GM19025 (cell line): Measurements from ENCODE around the gene ZDHHC3.

Experiments
- ATAC-seq: cut with Tn5 transposase; IDR thresholded peaks from one replicate; pipeline ENCODE4 v1.9.1; 2021; ENCODE audit warnings: mild to moderate bottlenecking, low read depth, moderate library complexity; ENCODE audit not compliant: unreplicated experiment

The ZDHHC3 gene

DNA sequence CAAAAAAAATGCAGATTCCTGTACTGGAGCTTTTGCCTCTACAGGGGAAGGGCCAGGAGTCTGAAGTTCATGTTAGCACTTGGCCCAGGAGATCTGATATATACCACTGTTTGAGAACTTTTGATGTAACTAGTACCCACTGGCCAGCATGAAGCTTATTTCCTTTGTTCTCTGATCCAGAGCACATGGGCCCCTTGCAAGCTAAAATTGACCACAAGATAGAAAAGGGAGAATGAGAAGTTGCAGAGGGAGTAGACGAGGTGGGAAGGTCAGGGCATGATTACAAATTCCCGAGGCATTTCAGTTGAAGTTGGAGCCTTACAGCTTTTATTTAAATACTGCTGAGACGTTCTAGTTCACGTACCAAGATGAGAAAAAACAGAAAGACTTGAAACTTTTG lies 73.3 kb downstream of the ZDHHC3 start:
- ATAC-seq = no peak

DNA sequence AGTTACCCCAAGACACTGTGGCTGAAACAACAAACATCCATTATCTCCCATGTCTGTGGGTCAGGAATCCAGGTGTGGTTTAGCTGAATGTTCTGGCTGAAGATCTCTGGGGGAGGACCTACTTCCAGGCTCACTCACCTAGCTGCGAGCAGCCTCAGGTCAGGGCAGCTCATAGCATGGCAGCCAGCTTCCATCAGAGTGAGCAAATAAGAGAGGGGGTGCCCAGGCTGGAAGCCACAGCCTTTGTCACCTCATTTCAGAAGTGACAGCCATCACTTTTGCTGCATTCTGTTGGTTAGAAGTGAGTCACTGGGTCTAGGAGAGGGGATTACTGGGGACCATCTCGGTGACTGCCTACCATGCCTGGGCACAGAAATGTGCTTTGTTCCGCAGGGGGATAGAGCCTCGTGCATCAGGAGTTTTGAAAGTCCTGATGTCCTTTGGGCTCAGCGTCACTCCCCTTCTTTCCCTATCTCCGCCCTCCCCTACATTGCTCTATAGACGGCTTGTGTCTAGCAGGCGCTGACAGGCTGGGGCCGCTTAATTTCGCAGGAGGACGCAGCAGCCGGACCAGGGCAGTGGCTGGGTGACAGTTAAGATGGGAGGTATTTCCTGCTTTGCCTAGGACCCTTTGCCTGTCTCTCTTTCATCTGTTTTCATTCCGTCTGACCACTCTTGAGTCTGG lies 76.1 kb downstream of the ZDHHC3 start:
- ATAC-seq = no peak

DNA sequence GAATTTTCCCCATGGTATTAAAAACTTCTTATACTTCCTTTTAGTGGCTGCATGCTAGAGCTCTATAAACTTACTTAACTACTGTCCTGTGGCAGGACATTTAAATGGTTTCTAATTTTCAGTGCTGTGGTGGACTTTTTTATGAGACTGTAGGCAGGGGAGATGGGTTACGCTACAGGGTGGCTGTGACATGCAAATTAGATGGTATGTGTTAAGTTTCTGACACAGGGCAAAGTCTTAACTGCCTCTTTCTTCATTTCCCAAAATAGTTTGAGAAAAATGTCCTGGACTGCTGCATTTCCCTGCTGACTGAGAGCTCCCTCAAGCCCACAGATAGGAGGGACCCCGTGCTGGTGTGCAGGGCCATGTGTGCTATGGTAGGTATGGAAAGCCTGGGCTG lies 79.5 kb downstream of the ZDHHC3 start:
- ATAC-seq = no peak

DNA sequence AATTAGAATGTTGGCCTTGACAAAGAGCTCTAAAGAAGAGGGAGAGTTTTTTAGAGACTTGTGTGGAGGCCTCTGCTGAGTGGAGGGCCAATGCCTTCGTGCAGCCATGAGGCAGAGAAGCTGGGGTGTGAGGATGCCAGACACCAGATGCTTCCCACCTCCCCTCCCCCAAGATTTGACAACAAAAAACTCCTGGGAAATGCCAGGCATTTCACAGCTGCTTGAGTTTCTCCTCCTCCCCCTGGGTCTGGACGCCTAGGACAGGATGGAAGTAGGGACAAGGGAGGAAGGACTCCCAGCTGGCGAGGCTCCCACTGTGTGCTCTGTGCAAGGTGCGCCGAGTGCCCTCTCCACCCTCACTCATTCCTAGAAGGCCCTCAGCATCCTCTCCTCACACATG lies 81.5 kb downstream of the ZDHHC3 start:
- ATAC-seq = no peak

DNA sequence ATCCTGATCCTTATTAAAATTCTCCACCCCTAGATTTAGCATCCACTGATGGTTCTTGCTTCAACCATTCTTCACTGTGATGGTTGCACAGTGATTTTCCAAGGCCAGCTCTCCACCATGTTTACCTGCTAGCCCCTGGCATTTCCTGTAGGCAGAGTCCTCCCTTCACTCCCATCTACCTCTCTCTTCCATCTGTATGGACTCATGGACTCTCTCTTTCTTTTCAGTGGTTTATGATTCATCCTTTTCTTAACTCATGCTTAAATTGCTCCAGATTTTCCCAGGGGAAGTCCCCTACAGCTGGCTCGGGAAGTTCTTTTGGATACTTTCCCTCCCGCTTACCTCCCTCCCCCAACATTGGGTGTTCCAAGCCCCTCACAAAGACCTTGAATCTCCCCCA lies 82.9 kb downstream of the ZDHHC3 start:
- no peak for ATAC-seq

DNA sequence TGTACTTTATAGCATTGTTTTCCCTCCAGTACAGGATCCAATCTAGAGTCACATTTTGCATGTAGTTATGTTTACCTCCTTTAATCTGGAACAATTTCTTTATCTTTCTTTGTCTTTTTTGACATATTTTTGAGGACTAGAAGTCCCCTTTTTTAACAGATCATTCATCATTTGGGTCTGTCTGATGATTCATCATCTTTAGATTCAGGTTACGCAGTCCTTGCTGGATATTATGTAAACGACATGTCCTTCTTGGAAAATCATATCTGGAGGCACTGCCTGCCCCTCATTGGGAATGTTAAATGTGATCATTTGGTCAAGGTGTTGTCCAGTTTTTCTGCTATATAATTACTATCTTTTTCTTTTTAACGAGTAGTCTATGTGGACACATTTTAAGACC lies 83.3 kb downstream of the ZDHHC3 start:
- ATAC-seq = no peak

DNA sequence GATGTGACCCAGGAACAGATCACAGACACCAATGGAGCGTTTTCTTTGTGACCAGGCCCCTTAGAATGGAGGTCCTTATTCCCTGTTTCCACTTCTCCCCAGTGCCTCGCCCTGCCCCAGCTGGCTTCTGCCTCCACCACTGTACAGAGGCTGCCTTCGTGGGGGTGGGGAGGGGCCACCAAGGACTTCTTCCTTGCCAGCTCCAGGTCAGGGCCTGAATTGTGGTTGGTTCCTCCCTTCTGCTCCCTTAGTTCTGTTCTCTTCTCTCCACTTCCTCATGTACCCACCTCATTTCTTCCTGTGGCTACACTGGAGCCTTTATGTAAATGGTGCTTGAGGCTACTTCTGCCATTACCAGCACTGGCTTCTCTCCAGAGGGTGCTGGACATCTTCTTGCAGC lies 85.1 kb downstream of the ZDHHC3 start:
- ATAC-seq = no peak

DNA sequence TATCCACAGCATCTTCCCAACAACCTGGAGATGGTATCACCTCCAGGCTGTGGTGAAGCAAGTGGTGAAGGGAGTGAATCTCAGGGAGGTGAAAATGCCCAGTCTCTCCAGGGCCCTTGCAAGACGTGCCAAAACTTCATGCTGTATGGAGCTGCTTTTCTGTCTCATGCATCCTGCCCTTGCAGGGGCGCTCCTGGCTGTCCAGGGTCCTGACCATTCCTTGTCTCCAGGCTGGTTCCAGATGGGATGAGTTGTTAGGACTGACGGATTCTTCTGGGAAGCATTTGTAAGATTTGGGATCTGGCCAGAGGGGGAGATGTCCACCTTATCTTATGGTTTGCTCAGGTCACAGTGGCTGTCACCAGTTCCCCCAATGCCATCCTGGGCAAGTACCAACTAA lies 85.7 kb downstream of the ZDHHC3 start:
- no peak for ATAC-seq

DNA sequence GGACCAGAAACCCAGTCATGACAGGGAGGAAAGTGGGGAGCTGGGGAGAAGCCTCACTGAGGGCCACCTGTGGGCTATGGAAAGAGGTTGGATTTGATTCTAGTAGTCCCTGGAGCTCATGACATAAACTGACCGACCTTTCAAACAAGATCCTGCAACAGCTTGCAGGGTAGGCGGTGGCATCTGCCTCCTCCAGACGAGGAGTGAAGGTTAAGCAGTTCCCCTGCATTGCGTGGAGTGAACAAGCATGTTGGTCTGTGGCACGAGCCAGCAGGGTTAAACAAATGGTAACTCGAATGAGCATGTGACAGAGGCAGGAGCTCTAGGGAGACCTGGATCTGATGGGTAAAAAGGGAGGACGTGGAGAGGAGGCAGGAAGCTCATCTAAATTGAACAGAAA lies 88.9 kb downstream of the ZDHHC3 start:
- ATAC-seq = no peak

DNA sequence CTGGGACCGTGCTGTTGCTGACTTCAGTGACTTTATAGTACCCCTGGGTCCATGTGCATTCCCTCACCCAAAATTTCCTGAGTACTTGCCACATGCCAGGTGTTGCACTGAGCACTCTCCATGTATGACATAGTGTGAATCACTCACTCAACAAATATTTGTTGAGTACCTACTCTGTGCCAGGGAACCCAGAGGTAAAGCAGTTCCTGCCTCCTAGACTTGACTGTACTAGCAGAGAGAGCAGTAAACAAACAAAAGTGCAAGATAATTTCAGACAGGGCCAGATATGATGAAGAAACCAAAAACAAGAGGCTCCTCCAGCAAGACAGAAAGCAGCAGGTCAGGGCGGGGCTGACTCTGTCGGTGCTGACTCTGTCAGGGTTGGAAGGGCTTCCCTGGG lies 89.4 kb downstream of the ZDHHC3 start:
- ATAC-seq = no peak

DNA sequence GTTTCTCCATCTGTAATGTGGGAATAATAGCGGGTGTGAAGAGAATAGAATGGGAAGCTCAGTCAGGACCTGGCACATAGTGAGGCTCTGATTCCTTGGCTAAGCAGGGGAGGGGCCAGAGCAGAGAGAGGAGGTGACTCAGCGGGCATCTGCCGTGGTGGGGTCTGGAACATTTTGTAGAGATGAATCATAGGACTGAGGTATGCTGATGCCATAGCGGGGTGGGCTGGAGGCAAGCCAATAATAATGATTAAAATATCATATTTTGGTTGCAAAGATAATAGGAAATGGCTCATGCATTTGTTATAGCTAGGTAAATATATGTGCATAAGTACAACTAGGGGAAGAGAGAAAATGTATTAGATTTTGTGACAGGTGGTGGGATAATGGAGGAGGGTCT lies 90.4 kb downstream of the ZDHHC3 start:
- ATAC-seq = no peak

DNA sequence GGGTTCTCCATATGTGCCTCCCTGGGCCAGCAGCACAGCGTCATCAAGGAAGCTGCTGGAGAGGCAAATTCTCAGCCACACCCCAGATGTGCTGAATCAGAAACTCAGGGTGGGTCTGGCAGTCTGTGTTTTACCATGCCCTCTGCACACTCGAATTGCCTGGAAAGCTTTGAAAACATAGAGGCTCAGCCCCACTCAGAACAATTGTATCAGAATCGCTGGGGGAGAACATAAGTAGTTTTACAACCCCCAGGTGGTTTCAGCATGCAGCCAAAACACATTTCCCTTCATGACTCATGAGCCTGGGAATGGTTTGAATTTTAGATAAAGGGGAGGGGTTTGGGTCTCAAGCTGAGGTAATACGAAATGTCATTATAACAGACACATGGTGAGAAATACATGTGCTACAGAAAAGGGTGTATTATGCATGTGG lies 92.0 kb downstream of the ZDHHC3 start:
- ATAC-seq = no peak

DNA sequence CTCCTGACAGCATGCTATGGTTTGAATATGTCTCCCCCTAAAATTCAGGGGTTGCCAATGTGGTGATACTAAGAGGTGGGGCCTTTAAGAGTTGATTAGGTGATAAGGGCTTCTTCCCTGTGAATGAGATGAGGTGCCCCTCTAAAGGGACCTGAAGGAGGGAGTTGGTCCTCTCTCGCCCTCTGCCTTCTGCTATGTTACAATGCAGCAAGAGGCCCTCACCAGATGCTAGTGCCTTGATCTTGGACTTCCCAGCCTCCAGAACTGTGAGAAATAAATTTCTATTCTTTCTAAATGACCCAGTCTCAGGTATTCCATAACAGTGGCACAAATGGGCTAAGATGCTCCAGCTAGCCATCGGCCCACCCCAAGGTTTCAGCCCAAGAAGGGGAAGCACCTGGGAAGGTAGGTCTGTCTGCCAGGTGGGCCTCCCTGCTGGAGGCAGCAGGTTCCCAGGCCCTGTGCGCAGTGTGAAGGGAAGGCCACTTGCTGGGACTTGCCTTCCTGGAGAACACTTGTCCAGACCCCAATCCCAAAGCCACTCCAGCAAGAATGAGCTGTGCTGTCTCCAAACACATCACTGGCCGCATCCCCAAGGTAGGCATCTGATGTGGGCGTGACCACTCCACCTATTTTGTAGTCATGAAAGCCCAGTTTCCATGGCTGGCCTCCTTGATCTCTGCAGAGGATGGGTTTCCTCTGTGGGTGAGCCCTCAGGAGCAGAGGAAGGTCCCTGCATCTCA lies 92.6 kb downstream of the ZDHHC3 start:
- ATAC-seq = no peak

DNA sequence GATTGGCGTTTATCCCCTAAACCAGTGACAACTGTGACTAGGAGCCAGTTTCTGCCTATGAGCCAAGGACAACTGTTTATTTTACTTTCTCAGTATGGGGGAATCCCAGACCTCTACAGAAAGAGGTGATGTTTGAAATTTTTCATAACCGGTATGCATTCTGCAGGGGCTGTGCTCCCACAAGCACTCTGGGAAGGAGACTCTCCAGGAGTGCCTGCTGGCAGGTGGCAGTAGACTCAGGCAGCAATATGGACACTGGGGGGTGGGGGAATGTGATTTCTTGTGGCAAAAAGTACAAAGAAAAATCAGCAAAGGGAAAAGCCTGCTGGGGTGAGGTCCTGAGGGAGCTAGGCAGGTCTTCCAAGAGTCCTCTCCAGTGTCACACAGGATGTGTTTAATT lies 95.7 kb downstream of the ZDHHC3 start:
- ATAC-seq = no peak

DNA sequence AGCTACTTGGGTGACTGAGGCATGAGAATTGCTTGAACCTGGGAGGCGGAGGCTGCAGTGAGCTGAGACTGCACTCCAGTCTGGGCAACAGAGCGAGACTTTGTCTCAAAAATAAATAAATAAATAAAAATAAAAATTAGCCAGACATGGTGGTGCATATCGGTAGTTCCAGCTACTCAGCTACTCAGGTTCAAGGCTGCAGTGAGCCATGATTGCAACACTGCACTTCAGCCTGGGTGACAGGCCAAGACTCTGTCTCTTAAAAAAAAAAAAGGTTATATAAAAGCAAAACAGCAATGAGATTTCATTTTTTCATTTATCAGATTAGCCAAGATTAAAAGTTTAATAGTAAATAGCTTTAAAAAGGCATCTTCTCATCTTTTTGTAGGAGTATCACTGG lies 98.6 kb downstream of the ZDHHC3 start:
- no peak for ATAC-seq

DNA sequence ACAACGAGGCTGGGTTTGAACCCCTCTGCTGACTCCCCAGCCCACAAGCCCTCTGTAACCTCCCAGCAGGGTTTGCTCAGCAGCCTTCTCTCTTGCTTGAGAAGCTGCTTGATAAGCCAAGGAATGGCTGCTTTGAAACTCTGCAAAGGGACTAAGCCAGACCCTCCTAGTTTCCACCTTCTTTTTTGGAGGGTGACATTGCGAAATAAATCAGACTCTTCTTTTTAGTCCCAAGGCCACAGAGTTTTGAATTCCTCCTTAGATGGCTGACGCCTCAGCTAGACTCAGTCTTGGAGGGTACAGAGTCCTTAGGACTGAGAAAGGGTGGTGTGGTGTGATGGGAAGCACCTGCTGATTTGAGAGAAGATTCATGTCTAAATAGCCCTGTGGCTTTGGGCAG lies 100.4 kb downstream of the ZDHHC3 start:
- no peak for ATAC-seq
